ENCODE data around the gene FOSB. TPM values are rescaled to one million over a fixed set of nuclear protein-coding genes. Genes with fewer than 3 reads are reported as not detected.

Gene FOSB
- total RNA-seq, 2 donors from 2014 or later: 2.5 to 6.4 TPM

DNA sequence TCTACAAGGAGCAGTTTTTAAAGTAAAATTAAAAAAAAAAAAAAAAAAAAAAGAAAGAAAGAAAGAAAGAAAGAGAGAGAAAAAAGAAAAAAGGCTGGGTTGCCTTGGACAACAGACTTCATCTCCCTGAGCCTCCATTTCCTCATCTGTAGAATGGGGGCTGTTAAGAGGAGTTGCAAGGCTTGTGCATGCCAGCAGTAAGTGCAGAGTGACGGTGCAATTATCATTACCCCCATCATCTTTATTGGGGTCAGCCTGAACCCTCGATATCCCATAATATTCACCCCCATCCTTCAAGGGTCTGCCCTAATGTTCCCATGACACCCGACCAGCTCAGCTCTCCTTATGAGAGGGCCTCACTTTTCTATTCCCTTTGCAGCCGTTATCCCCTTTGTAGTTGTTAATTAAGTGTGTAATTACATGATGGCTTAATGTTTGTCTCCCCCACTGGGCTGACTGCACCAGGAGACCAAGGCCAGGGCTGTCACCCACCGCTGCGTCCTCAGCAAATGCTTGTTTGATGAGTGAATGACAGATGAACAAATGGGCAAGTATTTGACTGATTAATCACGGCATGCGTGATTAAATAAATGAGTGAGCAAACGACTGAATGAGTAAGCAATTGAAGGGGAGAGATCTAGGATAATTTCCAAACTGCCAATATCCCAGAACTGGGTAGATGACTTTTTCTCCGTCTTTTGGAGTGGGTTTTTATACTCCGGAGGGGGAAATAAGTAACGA, 10.1 kb downstream of the FOSB start:
- peak overlapping the region; percentile 40 to 44 for H3K4me3 ChIP-seq

GRCh38 chr19:45478454-45479238, 10.8 kb downstream of the FOSB start:
- TF ChIP-seq, protein P1, sequence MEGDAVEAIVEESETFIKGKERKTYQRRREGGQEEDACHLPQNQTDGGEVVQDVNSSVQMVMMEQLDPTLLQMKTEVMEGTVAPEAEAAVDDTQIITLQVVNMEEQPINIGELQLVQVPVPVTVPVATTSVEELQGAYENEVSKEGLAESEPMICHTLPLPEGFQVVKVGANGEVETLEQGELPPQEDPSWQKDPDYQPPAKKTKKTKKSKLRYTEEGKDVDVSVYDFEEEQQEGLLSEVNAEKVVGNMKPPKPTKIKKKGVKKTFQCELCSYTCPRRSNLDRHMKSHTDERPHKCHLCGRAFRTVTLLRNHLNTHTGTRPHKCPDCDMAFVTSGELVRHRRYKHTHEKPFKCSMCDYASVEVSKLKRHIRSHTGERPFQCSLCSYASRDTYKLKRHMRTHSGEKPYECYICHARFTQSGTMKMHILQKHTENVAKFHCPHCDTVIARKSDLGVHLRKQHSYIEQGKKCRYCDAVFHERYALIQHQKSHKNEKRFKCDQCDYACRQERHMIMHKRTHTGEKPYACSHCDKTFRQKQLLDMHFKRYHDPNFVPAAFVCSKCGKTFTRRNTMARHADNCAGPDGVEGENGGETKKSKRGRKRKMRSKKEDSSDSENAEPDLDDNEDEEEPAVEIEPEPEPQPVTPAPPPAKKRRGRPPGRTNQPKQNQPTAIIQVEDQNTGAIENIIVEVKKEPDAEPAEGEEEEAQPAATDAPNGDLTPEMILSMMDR (IDR thresholded peaks at IDR 0.05): peak; percentile 92 to 99 (median 96)
- TF ChIP-seq POLR2A (IDR thresholded peaks at IDR 0.05) (no peak), POLR2AphosphoS5 (IDR thresholded peaks at IDR 0.05) (peak; percentile 79)
- no peaks in the 10 kb centered on the region for H3K36me3 ChIP-seq
- no peaks in the 10 kb centered on the region for H3K4me1 ChIP-seq (replicated peaks)
- H3K9me3 ChIP-seq: no peaks in the 10 kb centered on the region
- intact Hi-C loops (cut with DNase I): loop anchor here (1.0 kb wide), 1 partner anchor 39 kb away; no protein-coding TSS in a partner anchor
- DNase-seq (ENCODE audit: low spot score): peak; percentile 87
- H3K27me3 ChIP-seq (replicated peaks; ENCODE audit: insufficient read depth): no peaks in the 10 kb centered on the region
- peak overlapping the region; percentile 40 to 44 for H3K4me3 ChIP-seq
- H3K27ac ChIP-seq: peak overlapping the region; percentile 94 to 95
- under 1% methylated on average over 39 of the region's 39 CpGs for WGBS

More for the DNA sequence above, 10.1 kb downstream of the FOSB start:
- WGBS: 3% methylated on average over 12 of the region's 12 CpGs
- Histone ChIP-seq H3K9me3 (no peaks in the 10 kb centered on the region), H3K36me3 (no peaks in the 10 kb centered on the region), H3K27ac (peak overlapping the region; percentile 94 to 95), H3K4me1 (replicated peaks) (no peaks in the 10 kb centered on the region), H3K27me3 (replicated peaks; ENCODE audit: insufficient read depth) (no peaks in the 10 kb centered on the region)
- intact Hi-C loops (cut with DNase I): loop anchor here (1.0 kb wide), 1 partner anchor 39 kb away; no protein-coding TSS in a partner anchor
- DNase-seq (ENCODE audit: low spot score): no peak
- TF ChIP-seq POLR2A (IDR thresholded peaks at IDR 0.05): no peak
- TF ChIP-seq, protein P1 (IDR thresholded peaks at IDR 0.05): no peak
- no peak for TF ChIP-seq POLR2AphosphoS5 (IDR thresholded peaks at IDR 0.05)

DNA sequence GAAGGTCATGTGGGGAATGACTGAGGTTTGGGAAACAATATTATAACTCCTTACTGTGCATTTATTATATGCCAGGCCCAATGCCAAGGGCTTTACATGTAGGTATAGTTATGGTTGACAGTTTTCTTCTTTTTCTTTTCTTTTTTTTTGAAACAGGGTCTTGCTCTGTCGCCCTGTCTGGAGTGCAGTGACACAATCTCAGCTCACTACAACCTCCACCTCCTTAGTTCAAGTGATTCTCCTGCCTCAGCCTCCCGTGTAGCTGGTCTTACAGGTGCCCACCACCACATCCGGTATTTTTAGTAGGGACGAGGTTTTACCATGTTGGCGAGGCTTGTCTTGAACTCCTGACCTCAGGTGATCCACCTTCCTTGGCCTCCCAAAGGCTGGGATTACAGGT, 15.2 kb downstream of the FOSB start:
- Histone ChIP-seq H3K4me3 (no peak overlapping the region), H3K27me3 (replicated peaks; ENCODE audit: insufficient read depth) (no peaks in the 10 kb centered on the region), H3K9me3 (no peaks in the 10 kb centered on the region), H3K27ac (no peak overlapping the region), H3K4me1 (replicated peaks) (no peaks in the 10 kb centered on the region), H3K36me3 (no peaks in the 10 kb centered on the region)
- WGBS: 90% methylated on average over 5 of the region's 5 CpGs
- intact Hi-C loops (cut with DNase I): no loop called here
- DNase-seq (ENCODE audit: low spot score): no peak
- TF ChIP-seq, protein P1 (IDR thresholded peaks at IDR 0.05): no peak

GRCh38 chr19:45484273-45484945, 16.6 kb downstream of the FOSB start:
- Histone ChIP-seq H3K4me1 (replicated peaks) (no peaks in the 10 kb centered on the region), H3K27me3 (replicated peaks; ENCODE audit: insufficient read depth) (no peaks in the 10 kb centered on the region), H3K4me3 (no peak overlapping the region), H3K27ac (no peak overlapping the region), H3K36me3 (no peaks in the 10 kb centered on the region), H3K9me3 (no peaks in the 10 kb centered on the region)
- intact Hi-C loops (cut with DNase I): no loop called here
- DNase-seq (ENCODE audit: low spot score): no peak
- WGBS: 74% methylated on average over 13 of the region's 13 CpGs
- TF ChIP-seq POLR2AphosphoS5 (IDR thresholded peaks at IDR 0.05) (no peak), POLR2A (IDR thresholded peaks at IDR 0.05) (no peak)
- TF ChIP-seq, protein P1 (IDR thresholded peaks at IDR 0.05): no peak

Measured in prostate gland (tissue), 2 donors.